A549 (cell line): ENCODE results near the gene RARG.

Source experiments
- CBX8 ChIP-seq: fragments of 200-600 bp; sonication (generic); IDR thresholded peaks from 2 replicates; pipeline ENCODE4 v1.6.1; 2016
- CTCF ChIP-seq: fragments of >200 bp; sonication (Bioruptor Twin); formaldehyde crosslinking; IDR thresholded peaks from 3 replicates; pipeline ENCODE4 v1.5.1; 2016
- EP300 ChIP-seq, 2 experiments: fragments of >200 bp; sonication (Bioruptor Twin); formaldehyde crosslinking; IDR thresholded peaks; 2 replicates in 1 of 2; 3 replicates in 1 of 2; pipeline ENCODE4 v1.6.1; 2016 to 2017
- KDM1A ChIP-seq: fragments of 200-600 bp; sonication (generic); IDR thresholded peaks from 2 replicates; pipeline ENCODE4 v1.6.1; 2016; ENCODE audit warnings: low read depth, mild to moderate bottlenecking
- MYC ChIP-seq: IDR thresholded peaks from 2 replicates; pipeline ENCODE4 v1.6.1; 2012; ENCODE audit warnings: mild to moderate bottlenecking, inconsistent platforms, low read length, improper control_type of control experiment, borderline replicate concordance
- NPAS2 ChIP-seq: fragments of 250-450 bp; sonication (Bioruptor Pico); IDR thresholded peaks from 2 replicates; pipeline ENCODE4 v1.8.0; 2022; ENCODE audit warnings: mild to moderate bottlenecking, moderate library complexity, borderline replicate concordance
- POLR2A ChIP-seq: IDR thresholded peaks from 2 replicates; pipeline ENCODE4 v1.6.1; 2012; ENCODE audit warnings: mild to moderate bottlenecking, low read length
- RAD21 ChIP-seq, 2 experiments: fragments of >200 bp in 1 of 2; sonication (Bioruptor Twin) in 1 of 2; formaldehyde crosslinking in 1 of 2; IDR thresholded peaks in 1 of 2; conservative IDR thresholded peaks in 1 of 2; 2 replicates in 1 of 2; 3 replicates in 1 of 2; pipeline ENCODE4 v1.6.1; 2012 to 2018; ENCODE audit warnings: inconsistent platforms in 1 of 2
- REST ChIP-seq: fragments of 200-600 bp; sonication (generic); IDR thresholded peaks from 2 replicates; pipeline ENCODE4 v1.6.1; 2016; ENCODE audit warnings: antibody characterized with exemption, mild to moderate bottlenecking, moderate library complexity
- RNF2 ChIP-seq: fragments of 200-600 bp; sonication (generic); IDR thresholded peaks from 2 replicates; pipeline ENCODE4 v1.6.1; 2016; ENCODE audit warnings: low read depth, mild to moderate bottlenecking, antibody characterized with exemption, moderate library complexity, borderline replicate concordance
- ZFP36 ChIP-seq: fragments of 450-650 bp; IDR thresholded peaks from 2 replicates; pipeline ENCODE4 v1.6.1; 2014; ENCODE audit warnings: borderline replicate concordance; ENCODE audit not compliant: partially characterized antibody

- no peak for TF ChIP-seq REST
- TF ChIP-seq POLR2A: no peak
- no peak for TF ChIP-seq KDM1A
- TF ChIP-seq RNF2: no peak
- no peak for TF ChIP-seq NPAS2 (CRISPR knock-in tag)
- no peak for TF ChIP-seq CTCF
- TF ChIP-seq EP300 (IDR thresholded peaks at IDR 0.05): no peak
- no peak for TF ChIP-seq MYC
- no peak for TF ChIP-seq RAD21 (conservative IDR thresholded peaks at IDR 0.05 in 1 of 2, IDR thresholded peaks at IDR 0.05 in 1 of 2)
- no peak for TF ChIP-seq ZFP36
- no peak for TF ChIP-seq CBX8
These were observed 9.2 kb downstream of the RARG start for GRCh38 chr12:53222806-53223261.
